Measurements from ENCODE around the gene C8G.

Gene C8G

GRCh38 chr9:136985853-136986252 lies 40.8 kb downstream of the C8G start:
- Histone ChIP-seq H3K79me2 (ENCODE audit: control insufficient read depth, insufficient read depth, low read length, unreplicated experiment) (no peaks in the 10 kb centered on the region), H3K27ac (ENCODE audit: low read depth, low read length) (no peak overlapping the region), H3K36me3 (ENCODE audit: insufficient read depth, low read length) (no peaks in the 10 kb centered on the region), H3K4me1 (ENCODE audit: control insufficient read depth, insufficient read depth, low read length, unreplicated experiment) (no peaks in the 10 kb centered on the region), H2AFZ (ENCODE audit: low read length, unreplicated experiment) (no peak overlapping the region), H3K27me3 (ENCODE audit: insufficient read depth, low read length) (peaks cover 27% of the 10 kb centered on the region), H3K4me3 (ENCODE audit: low read depth, low read length) (no peak overlapping the region)

- Histone ChIP-seq H3K27ac (ENCODE audit: low read depth, low read length) (no peak overlapping the region), H3K36me3 (ENCODE audit: insufficient read depth, low read length) (no peaks in the 10 kb centered on the region), H3K4me1 (ENCODE audit: control insufficient read depth, insufficient read depth, low read length, unreplicated experiment) (peaks cover 8% of the 10 kb centered on the region), H3K27me3 (ENCODE audit: insufficient read depth, low read length) (peaks cover 22% of the 10 kb centered on the region), H2AFZ (ENCODE audit: low read length, unreplicated experiment) (no peak overlapping the region), H3K4me3 (ENCODE audit: low read depth, low read length) (no peak overlapping the region), H3K79me2 (ENCODE audit: control insufficient read depth, insufficient read depth, low read length, unreplicated experiment) (peaks cover 11% of the 10 kb centered on the region)
Measured at GRCh38 chr9:136988872-136989271, 43.8 kb downstream of the C8G start.

DNA sequence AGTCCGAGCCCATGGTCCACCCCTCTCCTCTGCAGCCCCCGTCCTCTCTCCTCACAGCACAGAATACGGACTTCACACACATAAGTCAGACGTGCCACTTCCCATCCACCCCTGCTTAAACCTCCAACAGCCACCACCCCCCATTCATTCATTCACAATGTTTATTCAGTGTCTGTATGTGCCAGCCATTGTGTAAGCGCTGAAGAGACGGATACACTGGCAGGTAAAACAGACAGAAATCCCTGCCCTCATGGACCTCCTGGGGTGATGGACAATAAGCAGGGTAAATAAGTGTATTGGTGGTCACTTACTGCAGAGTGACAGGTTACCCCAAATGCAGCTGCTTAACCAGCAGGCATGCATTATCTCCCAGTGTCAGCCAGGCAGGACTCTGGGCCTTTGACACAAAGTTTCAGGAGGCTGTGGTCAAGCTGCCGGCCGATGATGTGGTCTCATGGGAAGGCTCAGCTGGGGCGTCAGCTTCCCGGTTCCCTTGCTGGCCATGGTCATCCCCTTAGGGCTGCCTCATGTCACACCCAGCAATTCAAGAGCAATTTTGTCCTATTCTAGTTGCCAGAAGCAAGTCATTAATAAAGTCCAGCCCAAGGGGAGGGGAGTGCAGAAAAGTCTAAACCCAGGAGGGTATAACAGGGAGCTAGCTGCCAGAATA lies 45.3 kb downstream of the C8G start:
- Histone ChIP-seq H3K4me3 (ENCODE audit: low read depth, low read length) (no peak overlapping the region), H3K4me1 (ENCODE audit: control insufficient read depth, insufficient read depth, low read length, unreplicated experiment) (peaks cover 12% of the 10 kb centered on the region), H2AFZ (ENCODE audit: low read length, unreplicated experiment) (no peak overlapping the region), H3K79me2 (ENCODE audit: control insufficient read depth, insufficient read depth, low read length, unreplicated experiment) (peaks cover 11% of the 10 kb centered on the region), H3K27me3 (ENCODE audit: insufficient read depth, low read length) (peaks cover 8% of the 10 kb centered on the region), H3K36me3 (ENCODE audit: insufficient read depth, low read length) (no peaks in the 10 kb centered on the region), H3K27ac (ENCODE audit: low read depth, low read length) (no peak overlapping the region)

GRCh38 chr9:136991993-136992818 lies 47.2 kb downstream of the C8G start, which contains the start of gene PAXX:
Gene PAXX, plus strand, starts transcription at chr9:136992422. Its CDS starts 22 bp downstream, at chr9:136992444.
- peaks cover 26% of the 10 kb centered on the region for H3K4me1 ChIP-seq (ENCODE audit: control insufficient read depth, insufficient read depth, low read length, unreplicated experiment)
- H3K79me2 ChIP-seq (ENCODE audit: control insufficient read depth, insufficient read depth, low read length, unreplicated experiment) = peaks cover 11% of the 10 kb centered on the region
- H3K4me3 ChIP-seq (ENCODE audit: low read depth, low read length) = peak within 1 kb of the TSS; percentile 92
- H3K27me3 ChIP-seq (ENCODE audit: insufficient read depth, low read length) = no peaks in the 10 kb centered on the region
- H3K27ac ChIP-seq (ENCODE audit: low read depth, low read length) = peak within 1 kb of the TSS; percentile 69; the same call in 1 of the 2 replicates
- no peaks in the 10 kb centered on the region for H3K36me3 ChIP-seq (ENCODE audit: insufficient read depth, low read length)
- H2AFZ ChIP-seq (ENCODE audit: low read length, unreplicated experiment) = no peak within 1 kb of the TSS

DNA sequence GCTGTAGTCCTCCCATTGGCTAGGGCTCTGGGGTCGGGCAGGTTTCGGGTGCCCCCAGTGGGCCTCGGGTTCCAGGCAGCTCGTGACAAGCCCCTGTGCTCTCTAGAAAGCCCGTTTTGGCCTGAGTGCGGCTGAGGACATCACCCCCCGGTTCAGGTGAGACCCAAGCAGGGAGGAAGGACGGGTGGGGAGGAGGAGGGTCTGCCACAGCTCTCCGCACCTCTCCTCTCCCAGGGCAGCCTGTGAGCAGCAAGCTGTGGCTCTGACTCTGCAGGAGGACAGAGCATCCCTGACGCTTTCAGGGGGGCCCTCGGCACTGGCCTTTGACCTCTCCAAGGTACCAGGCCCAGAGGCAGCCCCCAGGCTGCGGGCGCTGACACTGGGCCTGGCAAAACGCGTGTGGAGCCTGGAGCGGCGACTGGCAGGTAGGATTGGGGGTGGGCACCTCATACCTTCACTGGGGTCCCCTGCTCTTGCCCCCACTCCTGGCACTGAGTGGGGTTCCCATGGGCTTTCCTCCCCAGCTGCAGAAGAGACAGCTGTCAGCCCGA lies 47.9 kb downstream of the C8G start:
- H2AFZ ChIP-seq (ENCODE audit: low read length, unreplicated experiment) = no peak overlapping the region
- 0 out of 2 replicates have a peak overlapping the region, but pooled peaks have one; percentile 20 for H3K27ac ChIP-seq (ENCODE audit: low read depth, low read length)
- peaks cover 26% of the 10 kb centered on the region for H3K4me1 ChIP-seq (ENCODE audit: control insufficient read depth, insufficient read depth, low read length, unreplicated experiment)
- no peaks in the 10 kb centered on the region for H3K27me3 ChIP-seq (ENCODE audit: insufficient read depth, low read length)
- H3K4me3 ChIP-seq (ENCODE audit: low read depth, low read length) = peak overlapping the region; percentile 92
- H3K36me3 ChIP-seq (ENCODE audit: insufficient read depth, low read length) = no peaks in the 10 kb centered on the region
- peaks cover 11% of the 10 kb centered on the region for H3K79me2 ChIP-seq (ENCODE audit: control insufficient read depth, insufficient read depth, low read length, unreplicated experiment)

DNA sequence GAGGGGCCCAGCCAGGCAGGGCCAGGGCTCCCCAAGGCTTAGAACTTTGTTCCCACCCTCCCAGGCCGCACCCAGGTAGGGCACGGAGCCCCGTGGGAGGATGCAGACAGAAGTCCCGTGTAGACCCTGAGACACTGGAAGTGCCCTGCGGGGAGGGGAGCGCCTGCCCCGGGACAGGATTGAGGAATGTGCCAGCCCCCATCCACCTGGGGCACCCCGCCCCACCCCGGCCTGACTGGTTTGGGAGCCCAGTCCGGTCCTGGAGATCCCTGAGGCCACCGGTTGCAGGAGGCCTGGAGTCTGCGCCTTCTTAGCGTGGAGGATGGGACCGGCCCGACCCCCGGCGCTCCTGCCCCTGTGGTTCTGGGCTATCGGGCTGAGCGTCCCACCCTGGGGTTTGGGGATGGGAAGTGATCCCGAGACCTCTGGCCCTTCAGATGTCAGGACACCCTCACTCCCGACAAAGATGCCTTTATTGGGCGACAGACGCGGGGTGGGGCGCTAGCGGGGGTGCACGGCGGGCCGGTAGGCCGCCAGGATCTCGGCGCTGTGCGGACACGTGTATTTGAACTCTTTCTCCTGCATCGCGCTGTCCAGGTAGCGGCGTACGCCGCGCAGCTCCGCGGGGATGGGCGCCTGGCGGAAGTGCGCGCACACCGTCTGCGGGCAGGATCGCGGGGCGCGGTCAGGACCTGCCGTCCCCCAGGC lies 49.3 kb downstream of the C8G start:
- H3K4me1 ChIP-seq (ENCODE audit: control insufficient read depth, insufficient read depth, low read length, unreplicated experiment) = peaks cover 31% of the 10 kb centered on the region
- no peaks in the 10 kb centered on the region for H3K36me3 ChIP-seq (ENCODE audit: insufficient read depth, low read length)
- H3K27me3 ChIP-seq (ENCODE audit: insufficient read depth, low read length) = no peaks in the 10 kb centered on the region
- H3K27ac ChIP-seq (ENCODE audit: low read depth, low read length) = no peak overlapping the region
- H2AFZ ChIP-seq (ENCODE audit: low read length, unreplicated experiment) = no peak overlapping the region
- H3K79me2 ChIP-seq (ENCODE audit: control insufficient read depth, insufficient read depth, low read length, unreplicated experiment) = peaks cover 11% of the 10 kb centered on the region
- H3K4me3 ChIP-seq (ENCODE audit: low read depth, low read length) = no peak overlapping the region

DNA sequence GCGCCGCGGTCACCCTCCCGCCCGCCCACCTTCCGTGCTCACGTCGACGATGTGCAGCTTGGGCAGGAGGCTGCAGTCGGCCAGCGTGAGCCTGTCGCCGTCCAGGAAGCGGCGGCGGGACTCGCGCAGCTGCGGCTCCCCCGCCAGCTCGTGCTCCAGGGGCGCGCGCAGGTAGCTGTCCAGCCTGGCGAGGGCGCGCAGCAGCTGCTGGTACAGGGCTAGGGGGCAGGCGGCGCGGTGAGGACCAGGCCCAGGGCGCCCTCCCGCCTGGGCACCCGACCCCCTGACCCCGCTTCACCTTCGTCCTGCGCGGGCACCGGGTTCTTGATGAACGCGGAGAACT lies 49.8 kb downstream of the C8G start:
- Histone ChIP-seq H3K4me3 (ENCODE audit: low read depth, low read length) (no peak overlapping the region), H3K27me3 (ENCODE audit: insufficient read depth, low read length) (no peaks in the 10 kb centered on the region), H3K79me2 (ENCODE audit: control insufficient read depth, insufficient read depth, low read length, unreplicated experiment) (peaks cover 11% of the 10 kb centered on the region), H3K36me3 (ENCODE audit: insufficient read depth, low read length) (no peaks in the 10 kb centered on the region), H3K27ac (ENCODE audit: low read depth, low read length) (no peak overlapping the region), H3K4me1 (ENCODE audit: control insufficient read depth, insufficient read depth, low read length, unreplicated experiment) (peaks cover 31% of the 10 kb centered on the region), H2AFZ (ENCODE audit: low read length, unreplicated experiment) (no peak overlapping the region)

DNA sequence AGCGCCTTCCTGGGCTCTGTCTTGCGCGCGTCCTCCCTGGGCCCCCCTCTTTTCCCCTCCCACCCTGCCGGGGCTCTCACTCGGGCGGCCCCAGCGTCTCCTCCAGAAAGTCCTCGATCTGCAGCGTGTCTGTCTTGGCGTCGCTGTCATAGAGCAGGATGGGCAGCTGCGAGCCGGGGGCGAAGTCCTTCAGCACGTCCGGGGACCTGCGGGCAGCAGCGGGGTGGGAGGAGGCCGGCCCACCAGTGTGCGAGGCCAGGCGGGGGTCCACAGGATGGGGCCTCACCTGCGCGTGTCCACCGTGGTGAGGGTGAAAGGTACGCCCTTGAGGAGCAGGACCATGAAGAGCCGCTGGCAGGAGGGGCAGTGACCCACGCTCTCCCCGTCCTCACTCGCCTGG lies 50.3 kb downstream of the C8G start:
- peaks cover 36% of the 10 kb centered on the region for H3K4me1 ChIP-seq (ENCODE audit: control insufficient read depth, insufficient read depth, low read length, unreplicated experiment)
- no peaks in the 10 kb centered on the region for H3K36me3 ChIP-seq (ENCODE audit: insufficient read depth, low read length)
- H3K79me2 ChIP-seq (ENCODE audit: control insufficient read depth, insufficient read depth, low read length, unreplicated experiment) = peaks cover 11% of the 10 kb centered on the region
- no peak overlapping the region for H2AFZ ChIP-seq (ENCODE audit: low read length, unreplicated experiment)
- peak overlapping the region; percentile 18 for H3K4me3 ChIP-seq (ENCODE audit: low read depth, low read length)
- H3K27ac ChIP-seq (ENCODE audit: low read depth, low read length) = no peak overlapping the region
- no peaks in the 10 kb centered on the region for H3K27me3 ChIP-seq (ENCODE audit: insufficient read depth, low read length)

DNA sequence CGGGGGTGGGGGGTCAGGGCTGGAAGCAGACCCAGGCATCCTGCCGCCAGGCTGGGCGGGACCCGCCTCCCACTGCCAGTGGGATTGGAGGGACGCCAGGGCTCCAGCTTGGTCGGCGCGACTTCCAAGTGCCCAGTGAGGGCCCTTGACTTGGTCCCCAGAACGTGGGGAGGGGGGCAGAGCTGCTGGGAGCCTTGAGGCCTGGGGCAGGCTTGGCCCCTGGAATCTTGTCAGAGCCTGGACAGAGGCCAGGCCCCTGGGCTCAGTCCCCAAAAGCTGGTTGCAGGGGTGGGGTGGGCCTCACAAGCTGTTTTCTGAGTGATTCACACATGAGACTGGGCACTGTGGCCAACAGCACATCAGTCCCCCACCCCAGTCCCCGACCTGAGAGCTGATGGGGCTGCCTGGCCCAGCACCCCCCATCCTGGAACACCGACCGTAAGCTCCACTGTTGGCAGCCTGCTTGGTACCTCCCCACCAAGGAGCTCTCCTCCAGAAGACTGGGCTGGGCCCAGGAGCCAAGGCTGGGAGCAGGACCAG lies 50.8 kb downstream of the C8G start:
- Histone ChIP-seq H3K27me3 (ENCODE audit: insufficient read depth, low read length) (no peaks in the 10 kb centered on the region), H3K4me1 (ENCODE audit: control insufficient read depth, insufficient read depth, low read length, unreplicated experiment) (peaks cover 37% of the 10 kb centered on the region), H3K4me3 (ENCODE audit: low read depth, low read length) (peak overlapping the region; percentile 18), H3K79me2 (ENCODE audit: control insufficient read depth, insufficient read depth, low read length, unreplicated experiment) (peaks cover 11% of the 10 kb centered on the region), H2AFZ (ENCODE audit: low read length, unreplicated experiment) (no peak overlapping the region), H3K27ac (ENCODE audit: low read depth, low read length) (no peak overlapping the region; the same call in 1 of the 2 replicates), H3K36me3 (ENCODE audit: insufficient read depth, low read length) (no peaks in the 10 kb centered on the region)
